K562 (cell line): ENCODE data around the gene NPPC. TPM values are rescaled to one million over a fixed set of nuclear protein-coding genes. Genes with fewer than 3 reads are reported as not detected.

Experiments used
- ATAC-seq: fragments of 200-7000 bp; cut with Tn5 transposase; 3 replicates; pipeline ENCODE4 v1.9.1; 2020; ENCODE audit warnings: moderate library complexity
- BruUV-seq: library from RNA; stranded (reverse); fragments of 400-500 nt; replicated peaks from 2 replicates; lab custom pipeline; 2021; lab: Mats Ljungman, UMichigan
- CTCF ChIA-PET: fragments of 300-600 bp; formaldehyde crosslinking; extraction: SDS; loops from one replicate; lab custom pipeline; 2021; ENCODE audit warnings: low intra/inter-chr PET ratio; lab: Yijun Ruan, JAX
- POLR2A ChIA-PET: fragments of 300-600, 350-650 bp; sonication (Branson Sonifier 250); formaldehyde crosslinking; extraction: SDS; loops from one replicate; lab custom pipeline; 2021; ENCODE audit warnings: antibody characterized with exemption, inconsistent platforms; lab: Yijun Ruan, JAX
- DNase-seq, 4 experiments: peaks; one replicate each; pipeline versions ENCODE4 v3.0.0 to v3.0.0-alpha.2; 2011 to 2018; ENCODE audit warnings: low spot score in 3 of 4, mixed read lengths in 3 of 4; ENCODE audit errors: extremely low read depth in 1 of 4
- FAIRE-seq: peaks from 2 replicates; lab custom pipeline; 2011; peaks lifted over from hg19 to GRCh38; lab: Jason Lieb, UNC
- H2AFZ ChIP-seq: 2 replicates; pipeline ENCODE4 v1.6.0; 2011; ENCODE audit warnings: low read depth, low read length, control low read depth, inconsistent platforms
- H3K27ac ChIP-seq: fragments of 200-600 bp; 3 replicates; pipeline ENCODE4 v1.8.0; 2011; ENCODE audit warnings: low read depth, mild to moderate bottlenecking, control low read depth, inconsistent platforms, low read length, moderate library complexity, mixed read lengths; ENCODE audit errors: extremely low read depth
- H3K27me3 ChIP-seq, 2 experiments: fragments of 300-600 bp in 1 of 2; 2 replicates in 1 of 2; 3 replicates in 1 of 2; pipeline versions ENCODE4 v1.6.0 to v1.8.0; 2011; ENCODE audit warnings: inconsistent platforms in 2 of 2, low read length in 2 of 2, mild to moderate bottlenecking in 1 of 2, mixed read lengths in 1 of 2, moderate library complexity in 1 of 2; ENCODE audit not compliant: control insufficient read depth in 2 of 2, insufficient read depth in 2 of 2
- H3K36me3 ChIP-seq: fragments of 300-600 bp; 3 replicates; pipeline ENCODE4 v1.8.0; 2011; ENCODE audit warnings: mild to moderate bottlenecking, low read length, inconsistent platforms; ENCODE audit not compliant: control insufficient read depth, insufficient read depth
- H3K4me1 ChIP-seq, 2 experiments: fragments of 200-600 bp in 1 of 2; replicated peaks in 1 of 2; 2 replicates in 1 of 2; 3 replicates in 1 of 2; pipeline versions ENCODE4 v1.5.1 to v1.8.0; 2011; ENCODE audit warnings: inconsistent platforms in 2 of 2, low read length in 2 of 2, mild to moderate bottlenecking in 1 of 2, mixed read lengths in 1 of 2, moderate library complexity in 1 of 2; ENCODE audit not compliant: control insufficient read depth in 2 of 2, insufficient read depth in 2 of 2
- H3K4me2 ChIP-seq: 2 replicates; pipeline ENCODE4 v1.6.1; 2011; ENCODE audit warnings: low read length, control low read depth, inconsistent platforms, mixed read lengths; ENCODE audit not compliant: insufficient read depth
- H3K4me3 ChIP-seq: fragments of 200-600 bp; sonication (generic), shearing (Covaris generic); 2 replicates; pipeline ENCODE4 v1.5.1; 2016; ENCODE audit warnings: control low read depth, inconsistent platforms
- H3K79me2 ChIP-seq: fragments of 200-600 bp; 3 replicates; pipeline ENCODE4 v1.8.0; 2011; ENCODE audit warnings: low read length, inconsistent platforms; ENCODE audit not compliant: control insufficient read depth, insufficient read depth
- H3K9ac ChIP-seq, 2 experiments: 2 replicates each; pipeline versions ENCODE4 v1.6.0 to v1.6.1; 2011; ENCODE audit warnings: low read depth in 2 of 2, low read length in 2 of 2, control low read depth in 1 of 2, inconsistent platforms in 1 of 2, mild to moderate bottlenecking in 1 of 2, mixed read lengths in 1 of 2; ENCODE audit not compliant: insufficient read depth in 1 of 2
- H3K9me1 ChIP-seq: one replicate; pipeline ENCODE4 v1.6.0; 2011; ENCODE audit warnings: inconsistent platforms, mild to moderate bottlenecking, low read length, moderate library complexity; ENCODE audit not compliant: control insufficient read depth, insufficient read depth
- H3K9me3 ChIP-seq: replicated peaks from 2 replicates; pipeline ENCODE4 v1.5.1; 2011; ENCODE audit warnings: low read depth, low read length, inconsistent platforms; ENCODE audit not compliant: control insufficient read depth, insufficient read depth
- H4K20me1 ChIP-seq: replicated peaks from 2 replicates; pipeline ENCODE4 v1.6.1; 2011; ENCODE audit warnings: low read length, inconsistent platforms, mixed read lengths; ENCODE audit not compliant: control insufficient read depth, insufficient read depth
- CREM ChIP-seq: IDR thresholded peaks from 2 replicates; pipeline ENCODE4 v1.6.1; 2014; ENCODE audit warnings: antibody characterized with exemption, low read depth
- ESRRA ChIP-seq: fragments of 450-650 bp; IDR thresholded peaks from 2 replicates; pipeline ENCODE4 v1.6.1; 2014; ENCODE audit warnings: low read depth, mild to moderate bottlenecking, moderate library complexity, borderline replicate concordance
- IRF2 ChIP-seq: sonication (generic); formaldehyde crosslinking; IDR thresholded peaks from 2 replicates; pipeline ENCODE4 v1.8.1; 2022; ENCODE audit warnings: mild to moderate bottlenecking, missing genetic modification reagents
- JUND ChIP-seq, 2 experiments: IDR thresholded peaks; 2 replicates in 1 of 2; 3 replicates in 1 of 2; pipeline ENCODE4 v1.6.1; 2011; ENCODE audit warnings: borderline replicate concordance in 2 of 2, low read depth in 2 of 2, low read length in 2 of 2, improper control_type of control experiment in 1 of 2, missing biosample characterization in 1 of 2, missing genetic modification characterization in 1 of 2, missing genetic modification reagents in 1 of 2
- MYC ChIP-seq, 2 experiments: fragments of 250-450 bp in 1 of 2; sonication (Bioruptor Pico) in 1 of 2; IDR thresholded peaks; 2 replicates each; pipeline versions ENCODE4 v1.5.1 to v1.6.1; 2012 to 2021; ENCODE audit warnings: low read depth in 2 of 2, borderline replicate concordance in 1 of 2, improper control_type of control experiment in 1 of 2, low read length in 1 of 2, mild to moderate bottlenecking in 1 of 2, moderate library complexity in 1 of 2
- NRF1 ChIP-seq, 2 experiments: fragments of 450-650 bp; IDR thresholded peaks in 1 of 2; conservative IDR thresholded peaks in 1 of 2; 2 replicates each; pipeline ENCODE4 v1.6.1; 2014; ENCODE audit warnings: mild to moderate bottlenecking in 2 of 2
- RAD21 ChIP-seq, 2 experiments: fragments of 250-450 bp in 1 of 2; fragments of 450-650 bp in 1 of 2; sonication (Bioruptor Pico) in 1 of 2; formaldehyde crosslinking in 1 of 2; IDR thresholded peaks in 1 of 2; conservative IDR thresholded peaks in 1 of 2; 2 replicates each; pipeline versions ENCODE4 v1.4.0 to v1.8.0; 2020 to 2022; ENCODE audit warnings: mild to moderate bottlenecking in 2 of 2, moderate library complexity in 1 of 2
- RB1 ChIP-seq: fragments of 450-650 bp; IDR thresholded peaks from 2 replicates; pipeline ENCODE4 v1.6.1; 2017; ENCODE audit warnings: low read depth, mild to moderate bottlenecking
- STAG1 ChIP-seq: sonication (generic); formaldehyde crosslinking; IDR thresholded peaks from 2 replicates; pipeline ENCODE4 v1.5.0; 2020; ENCODE audit warnings: missing genetic modification reagents, borderline replicate concordance
- WGBS: fragments of 100-300 bp; shearing (Covaris generic); methylation state at CpG from one replicate; pipeline ENCODE4 v1.1.6; 2016; ENCODE audit warnings: low coverage, mixed read lengths; ENCODE audit not compliant: insufficient coverage; ENCODE audit errors: missing lambda C conversion rate; 5-methylcytosine and 5-hydroxymethylcytosine counted together
- in situ Hi-C: fragments of 300-500 bp; cut with MboI; formaldehyde crosslinking; loops from 4 replicates; pipeline ENCODE4 v1.15.0; 2018; ENCODE audit warnings: inconsistent platforms, mixed read lengths
- intact Hi-C: fragments of 100-400 bp; cut with micrococcal nuclease; formaldehyde crosslinking; loops from 2 replicates; pipeline ENCODE4 v1.14.2; 2022
- polyA plus RNA-seq, 8 experiments: library from polyadenylated mRNA; depleted of rRNA in 4 of 8; stranded (reverse) in 5 of 8; unstranded in 3 of 8; fragments of >200 nt; fragmentation: Nextera tagmentation in 2 of 8; fragmentation: Illumina TruSeq in 1 of 8; extraction: Ambion mirVana in 2 of 8; extraction: Trizol in 1 of 8; gene quantifications; 2 replicates each; pipeline versions ENCODE4 v1.2.1 to v1.2.3, GENCODE V29; 2011 to 2014; ENCODE audit warnings: inconsistent platforms in 1 of 8, missing spikeins in 1 of 8
- total RNA-seq, 7 experiments: library from RNA; depleted of rRNA in 6 of 7; stranded (reverse); fragments of >200 nt in 6 of 7; fragmentation: Illumina TruSeq in 2 of 7; extraction: Trizol in 2 of 7; gene quantifications; 2 replicates each; pipeline versions ENCODE4 v1.2.1 to v1.2.3, GENCODE V29; 2011 to 2021; ENCODE audit warnings: low replicate concordance in 1 of 7
- TF ChIP-seq, protein P1 (sequence below), 3 experiments: IDR thresholded peaks in 2 of 3; conservative IDR thresholded peaks in 1 of 3; 2 replicates each; pipeline ENCODE4 v1.5.1; 2011 to 2012; ENCODE audit warnings: low read length in 3 of 3, mild to moderate bottlenecking in 3 of 3, control low read depth in 2 of 3, improper control_type of control experiment in 1 of 3, inconsistent platforms in 1 of 3, low read depth in 1 of 3, mixed read lengths in 1 of 3, moderate library complexity in 1 of 3; ENCODE audit not compliant: insufficient read depth in 2 of 3
- TF ChIP-seq, protein P2 (sequence below): sonication (generic); formaldehyde crosslinking; IDR thresholded peaks from 2 replicates; pipeline ENCODE4 v1.8.0; 2022; ENCODE audit warnings: missing genetic modification reagents, mild to moderate bottlenecking, moderate library complexity, borderline replicate concordance
- TF ChIP-seq, protein P3 (sequence below): sonication (generic); formaldehyde crosslinking; IDR thresholded peaks from 2 replicates; pipeline ENCODE4 v1.8.1; 2023; ENCODE audit warnings: mild to moderate bottlenecking, missing genetic modification reagents

NPPC gene
- total and polyA plus RNA-seq, 9 of the 15 experiments (the other 6 are each of a cell fraction or from before 2014, with no cell fraction given): not detected

- peak; percentile 77 to 86 (median 78) for DNase-seq
- peak; percentile 99 for ATAC-seq
- FAIRE-seq: peak; percentile 80
- Histone ChIP-seq H3K9me1 (no peaks in the 10 kb centered on the region), H3K79me2 (no peaks in the 10 kb centered on the region), H3K4me2 (peak overlapping the region; percentile 43; the same call in 1 of the 2 replicates), H3K36me3 (no peaks in the 10 kb centered on the region), H3K27me3 (peaks cover 0 to 8% of the 10 kb centered on the region in 2 experiments; a peak in 2 of 5 replicates), H4K20me1 (no peaks in the 10 kb centered on the region), H3K4me3 (no peak overlapping the region), H3K9me3 (no peaks in the 10 kb centered on the region), H3K9ac (no peak overlapping the region; a peak in 2 of 4 replicates), H3K4me1 (peaks cover 0 to 14% of the 10 kb centered on the region in 2 experiments; a peak in 2 of 5 replicates), H2AFZ (peak overlapping the region; percentile 5; the same call in 1 of the 2 replicates), H3K27ac (no peak overlapping the region)
- no TSS peak for BruUV-seq
- intact Hi-C loops: loop anchor here (10.0 kb wide), 1 partner anchor 46 kb away; no protein-coding TSS in a partner anchor
- 2% methylated on average over 13 of the region's 22 CpGs for WGBS
- ChIA-PET POLR2A (interaction anchor here (0.6 to 1.2 kb wide), 7 partner anchors 9 to 558 kb away, joined by 3 to 7 read pairs (median 4); no protein-coding TSS in a partner anchor), CTCF (interaction anchor here (0.6 to 1.4 kb wide), 3 partner anchors 223 to 540 kb away, joined by 3 to 4 read pairs (median 3); no protein-coding TSS in a partner anchor)
- in situ Hi-C loops: loop anchor here (10.0 kb wide), 2 partner anchors 394 to 614 kb away; no protein-coding TSS in a partner anchor
- TF ChIP-seq MYC (IDR thresholded peaks at IDR 0.05; ENCODE audit: low read depth, low read length) (peak; percentile 7; the same call in 1 of the 2 replicates), MYC (CRISPR knock-in tag; IDR thresholded peaks at IDR 0.05; ENCODE audit: borderline replicate concordance, low read depth) (no peak), IRF2 (no peak), NRF1 (conservative IDR thresholded peaks at IDR 0.05 in 1 of 2, IDR thresholded peaks at IDR 0.05 in 1 of 2) (0 out of 4 replicates have a peak, but pooled peaks of 1 of the 2 experiments have one; percentile 19), RB1 (peak; percentile 52; the same call in 1 of the 2 replicates), ESRRA (peak; percentile 15; the same call in 1 of the 2 replicates), RAD21 (CRISPR knock-in tag; conservative IDR thresholded peaks at IDR 0.05 in 1 of 2, IDR thresholded peaks at IDR 0.05 in 1 of 2) (peak; percentile 53 to 74), CREM (0 out of 2 replicates have a peak, but pooled peaks have one; percentile 19), JUND (IDR thresholded peaks at IDR 0.05; ENCODE audit: borderline replicate concordance, low read depth, low read length) (0 out of 2 replicates have a peak, but pooled peaks have one; percentile 18), JUND (tag; IDR thresholded peaks at IDR 0.05; ENCODE audit: borderline replicate concordance, low read depth, low read length) (no peak; the same call in 2 of the 3 replicates), STAG1 (CRISPR knock-in tag) (peak; percentile 25; the same call in 1 of the 2 replicates)
- TF ChIP-seq, protein P1, sequence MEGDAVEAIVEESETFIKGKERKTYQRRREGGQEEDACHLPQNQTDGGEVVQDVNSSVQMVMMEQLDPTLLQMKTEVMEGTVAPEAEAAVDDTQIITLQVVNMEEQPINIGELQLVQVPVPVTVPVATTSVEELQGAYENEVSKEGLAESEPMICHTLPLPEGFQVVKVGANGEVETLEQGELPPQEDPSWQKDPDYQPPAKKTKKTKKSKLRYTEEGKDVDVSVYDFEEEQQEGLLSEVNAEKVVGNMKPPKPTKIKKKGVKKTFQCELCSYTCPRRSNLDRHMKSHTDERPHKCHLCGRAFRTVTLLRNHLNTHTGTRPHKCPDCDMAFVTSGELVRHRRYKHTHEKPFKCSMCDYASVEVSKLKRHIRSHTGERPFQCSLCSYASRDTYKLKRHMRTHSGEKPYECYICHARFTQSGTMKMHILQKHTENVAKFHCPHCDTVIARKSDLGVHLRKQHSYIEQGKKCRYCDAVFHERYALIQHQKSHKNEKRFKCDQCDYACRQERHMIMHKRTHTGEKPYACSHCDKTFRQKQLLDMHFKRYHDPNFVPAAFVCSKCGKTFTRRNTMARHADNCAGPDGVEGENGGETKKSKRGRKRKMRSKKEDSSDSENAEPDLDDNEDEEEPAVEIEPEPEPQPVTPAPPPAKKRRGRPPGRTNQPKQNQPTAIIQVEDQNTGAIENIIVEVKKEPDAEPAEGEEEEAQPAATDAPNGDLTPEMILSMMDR (IDR thresholded peaks at IDR 0.05 in 2 of 3, conservative IDR thresholded peaks at IDR 0.05 in 1 of 3; ENCODE audit: insufficient read depth in 2 of 3, low read depth in 1 of 3, low read length in 3 of 3): peak; percentile 79 to 97 (median 82)
- TF ChIP-seq, protein P2, sequence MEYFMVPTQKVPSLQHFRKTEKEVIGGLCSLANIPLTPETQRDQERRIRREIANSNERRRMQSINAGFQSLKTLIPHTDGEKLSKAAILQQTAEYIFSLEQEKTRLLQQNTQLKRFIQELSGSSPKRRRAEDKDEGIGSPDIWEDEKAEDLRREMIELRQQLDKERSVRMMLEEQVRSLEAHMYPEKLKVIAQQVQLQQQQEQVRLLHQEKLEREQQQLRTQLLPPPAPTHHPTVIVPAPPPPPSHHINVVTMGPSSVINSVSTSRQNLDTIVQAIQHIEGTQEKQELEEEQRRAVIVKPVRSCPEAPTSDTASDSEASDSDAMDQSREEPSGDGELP: peak; percentile 68
- TF ChIP-seq, protein P3, sequence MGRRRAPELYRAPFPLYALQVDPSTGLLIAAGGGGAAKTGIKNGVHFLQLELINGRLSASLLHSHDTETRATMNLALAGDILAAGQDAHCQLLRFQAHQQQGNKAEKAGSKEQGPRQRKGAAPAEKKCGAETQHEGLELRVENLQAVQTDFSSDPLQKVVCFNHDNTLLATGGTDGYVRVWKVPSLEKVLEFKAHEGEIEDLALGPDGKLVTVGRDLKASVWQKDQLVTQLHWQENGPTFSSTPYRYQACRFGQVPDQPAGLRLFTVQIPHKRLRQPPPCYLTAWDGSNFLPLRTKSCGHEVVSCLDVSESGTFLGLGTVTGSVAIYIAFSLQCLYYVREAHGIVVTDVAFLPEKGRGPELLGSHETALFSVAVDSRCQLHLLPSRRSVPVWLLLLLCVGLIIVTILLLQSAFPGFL (CRISPR knock-in tag): 0 out of 2 replicates have a peak, but pooled peaks have one; percentile 35
Measured at GRCh38 chr2:231900486-231900942, 25.7 kb downstream of the NPPC start.
